Smooth muscle cell (in vitro differentiated cells): ENCODE data around the gene XAB2. TPM values are rescaled to one million over a fixed set of nuclear protein-coding genes. Genes with fewer than 3 reads are reported as not detected.
A peak's percentile ranks its signal among the peaks of the same experiment; 100 is the strongest.

Source experiments
- DNase-seq: peaks from one replicate; lab custom pipeline; 2025; ENCODE audit not compliant: unreplicated experiment; lab: John Stamatoyannopoulos, UW
- H2AFZ ChIP-seq: fragments of 200-600 bp; sonication (generic); 2 replicates; pipeline ENCODE4 v1.6.0; 2016; ENCODE audit warnings: antibody characterized with exemption, low read depth, mild to moderate bottlenecking
- H3F3A ChIP-seq: fragments of 200-600 bp; sonication (generic); 2 replicates; pipeline ENCODE4 v1.6.0; 2017; ENCODE audit warnings: antibody characterized with exemption, low read depth
- H3K27ac ChIP-seq: fragments of 200-600 bp; sonication (generic); 2 replicates; pipeline ENCODE4 v1.5.1; 2016; ENCODE audit warnings: low read depth, mild to moderate bottlenecking
- H3K27me3 ChIP-seq: fragments of 200-600 bp; sonication (generic); 2 replicates; pipeline ENCODE4 v1.6.1; 2016; ENCODE audit warnings: low read depth, mild to moderate bottlenecking
- H3K36me3 ChIP-seq: fragments of 200-600 bp; sonication (generic); 2 replicates; pipeline ENCODE4 v1.5.1; 2016; ENCODE audit warnings: low read depth
- H3K4me1 ChIP-seq: fragments of 200-600 bp; sonication (generic); 2 replicates; pipeline ENCODE4 v1.5.1; 2016; ENCODE audit warnings: low read depth
- H3K4me2 ChIP-seq: fragments of 200-600 bp; sonication (generic); 2 replicates; pipeline ENCODE4 v1.6.0; 2016; ENCODE audit warnings: mild to moderate bottlenecking
- H3K4me3 ChIP-seq: fragments of 200-600 bp; sonication (generic); 2 replicates; pipeline ENCODE4 v1.5.1; 2016; ENCODE audit warnings: mild to moderate bottlenecking
- H3K79me2 ChIP-seq: fragments of 200-600 bp; sonication (generic); 2 replicates; pipeline ENCODE4 v1.6.0; 2016; ENCODE audit warnings: low read depth, mild to moderate bottlenecking
- H3K9ac ChIP-seq: fragments of 200-600 bp; sonication (generic); 2 replicates; pipeline ENCODE4 v1.6.0; 2016; ENCODE audit warnings: low read depth
- H3K9me3 ChIP-seq: fragments of 200-600 bp; sonication (generic); replicated peaks from 2 replicates; pipeline ENCODE4 v1.5.1; 2016; ENCODE audit warnings: low read depth
- H4K20me1 ChIP-seq: fragments of 200-600 bp; sonication (generic); 2 replicates; pipeline ENCODE4 v1.6.0; 2016; ENCODE audit warnings: low read depth
- WGBS: methylation state at CpG from one replicate; pipeline ENCODE4 v1.1.7; 2016; ENCODE audit warnings: low lambda C conversion rate; 5-methylcytosine and 5-hydroxymethylcytosine counted together
- polyA plus RNA-seq: library from polyadenylated mRNA; unstranded; fragments of >200 nt; fragmentation: Nextera tagmentation; extraction: Ambion mirVana; gene quantifications from 2 replicates; pipeline ENCODE4 v1.2.1, GENCODE V29; 2016
- total RNA-seq: library from RNA; depleted of rRNA; stranded (reverse); fragments of >200 nt; gene quantifications from 2 replicates; pipeline ENCODE4 v1.2.3, GENCODE V29; 2014
- TF ChIP-seq, protein P1 (sequence below): fragments of 200-600 bp; sonication (generic); IDR thresholded peaks from 2 replicates; pipeline ENCODE4 v1.5.1; 2017; ENCODE audit warnings: borderline replicate concordance, mild to moderate bottlenecking, antibody characterized with exemption; ENCODE audit not compliant: insufficient read depth, poor library complexity, severe bottlenecking

The XAB2 gene
- total and polyA plus RNA-seq, 2 experiments from 2014 or later, result 26.9 to 36.3 TPM

DNA sequence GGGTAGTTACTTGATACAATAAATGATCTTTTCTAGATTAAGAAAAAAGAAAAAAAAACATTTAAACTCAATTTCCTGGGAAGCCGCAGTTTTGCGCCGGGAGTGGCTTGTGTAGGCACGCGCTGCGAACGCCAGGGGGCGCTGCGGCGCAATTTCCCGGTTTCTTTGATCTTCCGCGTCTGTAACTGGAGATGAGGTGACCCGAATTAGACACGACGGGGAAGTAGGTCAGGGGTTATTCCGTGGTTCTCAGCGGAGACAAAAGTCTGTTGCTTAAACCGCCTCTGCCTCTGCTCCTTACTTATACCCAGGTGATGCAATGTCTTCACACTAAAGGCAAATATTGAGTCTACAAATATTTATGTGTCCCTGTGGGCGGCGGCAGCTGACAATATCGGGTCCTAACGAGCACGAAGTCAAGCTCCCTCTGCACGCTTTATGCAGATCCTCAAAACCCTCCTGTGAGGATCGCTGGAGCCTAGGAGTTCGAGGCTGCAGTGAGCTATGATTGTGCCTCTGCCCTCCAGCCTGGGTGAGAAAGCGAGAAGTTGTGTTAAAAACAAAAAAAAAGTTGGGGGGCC lies 22.8 kb upstream of the XAB2 start:
- Histone ChIP-seq H3K36me3 (no peaks in the 10 kb centered on the region), H3K27ac (no peak overlapping the region), H3K9me3 (no peaks in the 10 kb centered on the region), H3K4me3 (peak overlapping the region; percentile 19), H3K9ac (no peak overlapping the region), H3K4me2 (peak overlapping the region; percentile 82), H3F3A (no peaks in the 10 kb centered on the region), H4K20me1 (no peaks in the 10 kb centered on the region), H3K27me3 (no peaks in the 10 kb centered on the region), H2AFZ (peak overlapping the region; percentile 64), H3K4me1 (no peaks in the 10 kb centered on the region), H3K79me2 (no peaks in the 10 kb centered on the region)
- DNase-seq, result peak; percentile 66
- 12% methylated on average over 28 of the region's 28 CpGs for WGBS
- TF ChIP-seq, protein P1, sequence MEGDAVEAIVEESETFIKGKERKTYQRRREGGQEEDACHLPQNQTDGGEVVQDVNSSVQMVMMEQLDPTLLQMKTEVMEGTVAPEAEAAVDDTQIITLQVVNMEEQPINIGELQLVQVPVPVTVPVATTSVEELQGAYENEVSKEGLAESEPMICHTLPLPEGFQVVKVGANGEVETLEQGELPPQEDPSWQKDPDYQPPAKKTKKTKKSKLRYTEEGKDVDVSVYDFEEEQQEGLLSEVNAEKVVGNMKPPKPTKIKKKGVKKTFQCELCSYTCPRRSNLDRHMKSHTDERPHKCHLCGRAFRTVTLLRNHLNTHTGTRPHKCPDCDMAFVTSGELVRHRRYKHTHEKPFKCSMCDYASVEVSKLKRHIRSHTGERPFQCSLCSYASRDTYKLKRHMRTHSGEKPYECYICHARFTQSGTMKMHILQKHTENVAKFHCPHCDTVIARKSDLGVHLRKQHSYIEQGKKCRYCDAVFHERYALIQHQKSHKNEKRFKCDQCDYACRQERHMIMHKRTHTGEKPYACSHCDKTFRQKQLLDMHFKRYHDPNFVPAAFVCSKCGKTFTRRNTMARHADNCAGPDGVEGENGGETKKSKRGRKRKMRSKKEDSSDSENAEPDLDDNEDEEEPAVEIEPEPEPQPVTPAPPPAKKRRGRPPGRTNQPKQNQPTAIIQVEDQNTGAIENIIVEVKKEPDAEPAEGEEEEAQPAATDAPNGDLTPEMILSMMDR, result peak; percentile 98

DNA sequence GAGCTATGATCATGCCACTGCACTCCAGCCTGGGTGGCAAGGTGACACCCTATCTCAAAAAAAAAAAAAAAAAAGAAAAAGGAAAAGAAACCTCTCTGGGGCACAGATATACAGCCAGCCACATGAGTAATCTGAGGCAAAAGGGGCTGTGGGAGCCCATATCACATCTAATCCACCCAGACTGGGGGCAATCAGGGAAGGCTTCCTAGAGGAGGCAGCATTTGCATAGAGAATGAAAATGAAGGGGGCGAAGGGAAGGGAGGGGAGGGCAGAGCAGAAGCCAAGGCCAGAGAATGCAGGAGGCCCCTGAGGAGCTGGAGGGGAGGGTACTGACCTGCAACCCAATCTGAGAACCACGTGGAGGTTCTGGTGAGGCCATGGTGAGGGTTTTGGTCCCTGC lies 20.8 kb upstream of the XAB2 start:
- no peak overlapping the region for H3K4me3 ChIP-seq
- no peaks in the 10 kb centered on the region for H3K79me2 ChIP-seq
- 43% methylated on average over 2 of the region's 2 CpGs for WGBS
- H3K4me1 ChIP-seq, result no peaks in the 10 kb centered on the region
- no peaks in the 10 kb centered on the region for H3K27me3 ChIP-seq
- TF ChIP-seq, protein P1, result no peak
- H3K27ac ChIP-seq, result no peak overlapping the region
- H2AFZ ChIP-seq, result no peak overlapping the region
- no peaks in the 10 kb centered on the region for H3K36me3 ChIP-seq
- no peaks in the 10 kb centered on the region for H3K9me3 ChIP-seq
- no peak overlapping the region for H3K4me2 ChIP-seq
- no peak for DNase-seq
- H4K20me1 ChIP-seq, result no peaks in the 10 kb centered on the region
- no peak overlapping the region for H3K9ac ChIP-seq
- no peaks in the 10 kb centered on the region for H3F3A ChIP-seq

DNA sequence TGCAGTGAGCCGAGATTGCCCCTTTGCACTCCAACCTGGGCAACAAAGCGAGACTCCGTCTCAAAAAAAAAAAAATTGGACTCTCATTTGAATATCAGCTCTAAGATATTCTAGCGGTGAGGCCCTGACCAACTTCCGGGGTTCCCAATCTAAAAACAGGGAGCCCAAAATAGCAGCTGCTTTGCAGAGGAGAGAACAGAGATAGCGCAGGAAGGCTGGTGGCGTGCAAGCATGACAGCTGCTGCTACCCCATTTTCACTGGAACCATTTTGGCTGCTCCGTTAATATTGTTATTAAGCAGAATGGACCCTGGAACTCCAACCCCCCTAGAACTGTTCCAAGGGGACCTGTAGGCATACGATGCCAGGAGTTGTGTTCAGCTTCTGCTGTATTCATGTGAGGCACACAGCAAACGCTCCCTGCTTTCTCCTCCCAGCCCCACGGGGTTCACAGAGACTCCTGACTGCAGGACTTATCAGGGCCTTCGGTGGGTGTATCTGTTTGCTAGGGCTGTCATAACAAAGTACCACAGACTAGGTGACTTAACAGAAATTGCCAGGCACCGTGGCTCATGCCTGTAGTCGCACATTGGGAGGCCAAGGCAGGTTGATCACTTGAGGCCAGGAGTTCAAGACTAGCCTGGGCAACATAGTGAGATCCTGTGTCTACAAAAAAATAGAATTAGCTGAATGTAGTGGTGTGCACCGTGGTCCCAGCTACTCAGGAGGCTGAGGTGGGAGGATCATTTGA lies 19.1 kb upstream of the XAB2 start:
- H3K4me2 ChIP-seq, result no peak overlapping the region
- H3K79me2 ChIP-seq, result no peaks in the 10 kb centered on the region
- no peak overlapping the region for H2AFZ ChIP-seq
- H3K36me3 ChIP-seq, result no peaks in the 10 kb centered on the region
- H3K9me3 ChIP-seq, result no peaks in the 10 kb centered on the region
- DNase-seq, result no peak
- no peaks in the 10 kb centered on the region for H3F3A ChIP-seq
- H4K20me1 ChIP-seq, result no peaks in the 10 kb centered on the region
- 95% methylated on average over 15 of the region's 15 CpGs for WGBS
- TF ChIP-seq, protein P1, result no peak
- H3K4me3 ChIP-seq, result no peak overlapping the region
- no peaks in the 10 kb centered on the region for H3K27me3 ChIP-seq
- no peak overlapping the region for H3K9ac ChIP-seq
- H3K27ac ChIP-seq, result no peak overlapping the region
- no peaks in the 10 kb centered on the region for H3K4me1 ChIP-seq
